Stimulated activated CD8-positive, alpha-beta memory T cell treated with anti-CD3 and anti-CD28 coated beads, Interleukin-7, amount 100 ng/mL, for 24 hours (primary cell): ENCODE results near the gene ST3GAL2.

ENCODE experiments used
- DNase-seq: peaks from one replicate; pipeline ENCODE4 v3.0.0-alpha.2; 2020; ENCODE audit warnings: low read depth

ST3GAL2 gene

DNA sequence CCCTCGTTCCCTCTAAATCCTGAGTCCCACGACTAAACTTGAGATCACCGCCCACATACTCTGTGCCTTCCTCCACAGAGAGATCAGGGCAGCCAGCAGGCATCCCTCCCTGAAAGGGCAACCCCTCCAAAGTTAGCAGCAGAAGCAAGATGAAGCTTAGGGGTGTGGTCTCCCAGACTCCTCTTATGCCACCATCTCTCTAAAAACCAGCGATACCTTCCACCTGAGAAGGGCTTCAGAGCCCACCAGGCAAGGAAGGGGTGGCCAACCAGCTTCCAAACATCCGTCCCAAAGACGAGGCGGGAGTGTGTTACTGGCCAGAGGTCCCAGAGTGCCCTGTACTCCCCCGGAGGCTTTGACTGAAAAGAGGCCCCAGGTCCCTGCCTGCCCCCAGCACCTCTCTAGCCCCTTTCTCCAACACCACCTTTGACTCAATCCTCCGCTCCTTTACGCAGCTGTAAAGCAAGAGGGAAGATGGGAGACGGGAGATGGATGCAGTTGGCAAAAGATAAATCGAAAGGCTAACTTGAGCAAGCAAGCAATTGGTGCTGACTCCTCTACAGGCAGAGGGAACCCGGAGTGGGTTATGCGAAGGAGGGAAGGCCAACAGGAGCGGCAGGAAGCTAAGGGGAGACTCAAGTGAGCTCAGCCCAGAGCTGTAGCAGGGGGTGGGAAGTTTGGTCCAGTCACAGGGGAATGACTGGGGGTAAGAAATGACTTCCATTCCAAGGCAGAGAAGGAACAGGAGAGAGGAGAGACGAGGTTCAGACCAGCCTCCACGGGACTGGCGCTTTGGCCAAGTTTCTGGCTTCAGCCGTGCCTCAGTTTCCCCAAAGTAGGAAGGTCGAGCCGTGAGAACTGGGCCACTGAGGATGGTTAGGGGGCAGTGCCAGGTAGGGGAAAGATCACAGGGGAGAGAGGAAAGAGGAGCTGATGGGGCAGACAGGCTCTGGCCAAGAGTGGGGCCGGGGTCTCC lies 1.0 kb downstream of the ST3GAL2 start:
- DNase-seq = no peak

- DNase-seq = no peak
These were observed 1.8 kb downstream of the ST3GAL2 start for GRCh38 chr16:70437017-70437581.

GRCh38 chr16:70434484-70435260 lies 4.2 kb downstream of the ST3GAL2 start:
- no peak for DNase-seq

DNA sequence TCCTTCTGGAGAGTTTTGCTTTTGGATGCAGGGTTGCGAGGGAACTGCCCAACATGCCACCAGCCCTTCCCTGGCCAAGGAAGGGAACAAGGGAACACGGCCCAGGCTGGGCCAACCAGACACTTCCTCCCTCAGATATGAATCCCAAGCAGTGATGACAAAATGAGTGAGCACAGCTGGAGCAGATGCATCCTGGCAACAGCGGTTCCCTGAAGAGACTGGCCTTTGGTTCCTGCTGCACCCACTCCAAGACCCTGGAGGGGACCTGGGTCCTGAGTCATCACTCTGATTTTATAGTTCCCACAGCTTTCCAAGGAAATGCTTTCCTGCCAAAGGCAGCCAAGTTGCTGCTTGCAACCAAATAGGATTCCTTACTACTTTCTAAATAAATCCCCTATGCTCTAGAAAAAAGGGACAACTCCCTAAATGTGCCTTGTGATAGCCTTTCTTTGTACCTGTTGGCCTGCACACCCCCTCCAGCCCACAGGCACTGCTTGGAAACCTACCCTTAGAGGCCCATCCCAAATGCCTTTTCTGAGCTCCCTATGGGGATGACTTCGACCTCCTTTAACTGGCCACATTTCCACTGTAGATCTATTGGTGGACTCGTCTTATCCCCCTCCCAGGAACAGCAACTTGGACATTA lies 5.3 kb downstream of the ST3GAL2 start:
- DNase-seq = no peak

GRCh38 chr16:70432723-70433457 lies 6.0 kb downstream of the ST3GAL2 start:
- DNase-seq = no peak

DNA sequence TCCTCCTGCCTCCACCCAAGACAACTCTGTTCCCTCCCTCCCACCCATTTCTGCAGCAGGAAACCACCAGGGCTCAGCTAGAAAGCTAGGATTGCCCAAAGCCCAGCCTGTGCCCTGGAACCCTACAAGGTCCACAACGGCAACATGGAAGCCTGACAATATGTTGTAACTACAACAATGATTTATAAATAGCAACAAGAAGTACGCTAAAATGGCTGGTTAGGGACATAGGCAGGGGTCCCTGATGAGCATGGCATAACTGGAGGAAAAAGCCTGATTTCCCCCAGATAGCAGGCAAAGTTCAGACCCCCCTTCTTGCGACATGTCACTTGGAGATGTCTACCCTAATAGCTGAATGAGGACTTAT lies 6.6 kb downstream of the ST3GAL2 start:
- no peak for DNase-seq

DNA sequence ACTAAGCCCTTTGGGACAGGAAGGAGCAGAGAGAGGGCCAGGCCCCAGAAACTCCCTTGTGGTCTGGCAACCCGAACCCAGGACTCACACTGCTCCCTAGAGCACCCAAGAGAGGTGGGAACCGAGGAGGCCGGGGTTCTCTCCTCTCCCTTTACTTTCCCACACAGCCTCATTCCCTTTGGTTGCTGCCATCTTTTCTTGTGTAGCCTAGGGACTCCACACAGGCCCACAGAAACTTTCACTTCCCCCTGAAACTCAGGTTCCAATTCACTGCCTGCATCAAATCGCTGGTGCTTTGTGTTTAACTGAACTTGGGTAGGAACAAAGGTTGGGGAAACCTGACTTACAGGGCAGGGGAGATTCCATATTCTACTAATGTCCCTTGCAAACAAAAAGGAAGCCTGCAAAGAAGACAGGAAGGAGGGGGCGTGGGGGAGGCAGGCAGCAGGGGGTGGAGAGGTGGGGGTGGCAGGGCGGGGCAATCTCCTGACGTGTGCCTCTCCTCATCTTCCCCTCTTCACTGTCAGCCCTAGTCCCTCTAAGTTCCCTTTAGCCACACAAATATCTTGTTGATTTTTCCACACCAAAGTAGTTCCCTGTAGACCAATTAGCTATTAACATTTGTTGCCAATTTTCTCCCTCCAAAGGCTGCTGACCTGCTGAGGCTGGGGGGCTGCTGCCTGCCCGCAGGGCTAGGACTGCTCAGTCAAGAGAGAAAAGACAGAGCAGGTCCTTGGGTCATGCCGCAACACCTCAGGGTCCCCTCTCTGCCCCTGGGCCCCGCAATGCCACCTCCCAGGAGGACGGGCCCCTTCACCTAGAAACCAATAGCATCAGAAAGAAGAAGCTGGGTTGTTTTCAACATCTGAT lies 8.0 kb downstream of the ST3GAL2 start:
- no peak for DNase-seq

DNA sequence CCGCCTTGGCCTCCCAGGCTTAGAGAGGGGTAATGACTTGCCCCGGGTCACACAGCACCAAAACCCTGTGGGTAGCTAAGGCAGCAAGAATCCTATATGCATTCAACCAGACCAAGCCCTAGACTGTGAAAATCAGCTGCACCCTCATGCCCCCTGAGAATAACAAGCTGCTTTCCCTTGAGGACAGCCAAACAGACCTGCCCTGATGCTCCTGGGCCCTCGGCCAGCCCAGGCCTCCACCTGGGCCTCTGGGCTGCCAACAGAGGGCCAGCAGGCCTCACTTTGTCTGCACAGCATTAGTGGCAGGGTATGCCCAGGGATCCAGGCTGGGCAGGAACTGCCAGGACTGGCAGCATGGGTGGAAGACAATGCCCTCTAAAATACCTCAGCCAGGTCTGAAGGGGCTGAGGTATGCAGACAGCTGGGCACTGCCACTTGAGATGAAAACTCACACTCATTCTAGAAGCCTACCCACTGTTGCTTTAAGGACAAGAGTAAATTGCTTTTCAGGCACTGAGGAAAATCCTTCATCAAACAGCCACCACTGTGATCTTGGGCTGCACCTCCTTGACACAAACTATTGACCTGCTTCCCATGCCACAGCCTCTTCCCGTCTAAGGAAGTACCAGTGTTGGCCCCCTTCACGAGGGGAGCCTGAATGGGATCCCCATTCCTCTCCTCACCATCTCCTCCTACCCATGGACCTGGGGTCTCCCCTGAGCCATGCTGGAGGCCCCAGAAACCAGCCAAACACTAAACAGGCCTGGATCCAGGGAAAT lies 8.8 kb downstream of the ST3GAL2 start:
- DNase-seq = no peak

- DNase-seq = no peak
These were observed 10.5 kb downstream of the ST3GAL2 start for GRCh38 chr16:70428178-70428998.

GRCh38 chr16:70427786-70428177 lies 11.1 kb downstream of the ST3GAL2 start:
- DNase-seq = no peak

- no peak for DNase-seq
These were observed 16.4 kb downstream of the ST3GAL2 start for GRCh38 chr16:70422543-70422942.

GRCh38 chr16:70421473-70422311 lies 17.2 kb downstream of the ST3GAL2 start:
- no peak for DNase-seq

- DNase-seq = no peak
These were observed 17.9 kb downstream of the ST3GAL2 start for GRCh38 chr16:70421014-70421413.

GRCh38 chr16:70419384-70420327 lies 19.2 kb downstream of the ST3GAL2 start:
- no peak for DNase-seq

GRCh38 chr16:70418993-70419318 lies 19.9 kb downstream of the ST3GAL2 start:
- DNase-seq = no peak

DNA sequence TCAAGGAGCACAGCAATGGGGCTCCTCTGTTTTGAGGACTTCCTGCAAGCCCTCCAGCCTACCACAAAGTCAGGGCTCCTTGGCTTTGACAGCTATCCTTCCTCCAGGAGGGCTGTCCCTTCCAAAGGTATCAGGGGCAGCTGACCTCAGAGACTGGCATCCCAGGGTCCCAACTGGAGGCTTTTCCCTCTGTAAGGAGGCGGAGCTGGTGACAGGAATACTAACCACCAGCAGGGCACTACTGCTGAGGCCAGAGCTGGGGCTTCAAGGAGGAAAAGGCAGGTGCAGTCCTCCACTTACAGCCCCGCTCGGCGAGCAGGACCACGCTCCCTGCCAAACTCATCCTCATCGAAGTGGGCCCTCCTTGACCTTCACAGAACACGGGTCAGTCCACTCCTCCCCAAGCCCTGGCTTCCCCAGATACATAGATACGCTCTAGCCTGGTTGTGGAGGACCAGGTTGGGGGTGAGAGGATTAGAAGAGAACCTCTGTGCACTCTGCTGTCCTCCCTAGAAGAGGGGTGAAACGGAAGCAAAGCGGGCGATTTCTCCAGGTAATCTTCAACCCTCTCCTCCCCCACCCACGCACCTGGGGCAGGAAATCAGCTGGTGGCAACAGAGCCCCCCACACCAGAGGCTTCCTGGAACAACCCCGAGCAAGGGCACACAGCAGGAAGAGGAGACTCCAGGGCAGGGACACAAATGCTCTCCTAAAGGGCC lies 20.5 kb downstream of the ST3GAL2 start:
- no peak for DNase-seq
